A549 (cell line): ENCODE measurements around the gene CEP76. TPM values are rescaled to one million over a fixed set of nuclear protein-coding genes. Genes with fewer than 3 reads are reported as not detected.
A peak's percentile ranks its signal among the peaks of the same experiment; 100 is the strongest.

Experiments
- ATAC-seq, 2 experiments: fragments of 200-7000 bp in 1 of 2; fragments of >200 bp in 1 of 2; cut with Nextera tagmentation in 1 of 2; cut with Tn5 transposase in 1 of 2; 3 replicates each; pipeline versions ENCODE4 v1.8.0 to v1.9.1; 2018 to 2020; ENCODE audit warnings: mild to moderate bottlenecking in 1 of 2, moderate library complexity in 1 of 2
- CTCF ChIA-PET: fragments of 300-600 bp; sonication (Branson Sonifier 250); formaldehyde crosslinking; extraction: SDS; loops from one replicate; lab custom pipeline; 2021; ENCODE audit warnings: antibody characterized with exemption, inconsistent platforms; lab: Yijun Ruan, JAX
- POLR2A ChIA-PET: fragments of 350-600 bp; formaldehyde crosslinking; extraction: SDS; loops from one replicate; lab custom pipeline; 2021; ENCODE audit warnings: antibody characterized with exemption, inconsistent platforms; lab: Yijun Ruan, JAX
- DNase-seq, 2 experiments: peaks; one replicate each; pipeline versions ENCODE4 v3.0.0 to v3.0.0-alpha.2; 2011 to 2016; ENCODE audit warnings: low read depth in 1 of 2, low spot score in 1 of 2
- FAIRE-seq: peaks from 2 replicates; lab custom pipeline; 2011; peaks lifted over from hg19 to GRCh38; lab: Jason Lieb, UNC
- H3K27ac ChIP-seq, 2 experiments: fragments of >200 bp; sonication (Bioruptor Twin); formaldehyde crosslinking; 3 replicates each; pipeline ENCODE4 v1.5.1; 2016 to 2017
- H3K4me1 ChIP-seq: fragments of >200 bp; sonication (Bioruptor Twin); formaldehyde crosslinking; 3 replicates; pipeline ENCODE4 v1.6.1; 2016
- H3K4me2 ChIP-seq: fragments of >200 bp; sonication (Bioruptor Twin); formaldehyde crosslinking; 3 replicates; pipeline ENCODE4 v1.6.1; 2016
- H3K4me3 ChIP-seq: fragments of >200 bp; sonication (Bioruptor Twin); formaldehyde crosslinking; 3 replicates; pipeline ENCODE4 v1.5.1; 2016
- H3K9me3 ChIP-seq: fragments of >200 bp; sonication (Bioruptor Twin); formaldehyde crosslinking; 3 replicates; pipeline ENCODE4 v1.6.1; 2016
- CBX8 ChIP-seq: fragments of 200-600 bp; sonication (generic); IDR thresholded peaks from 2 replicates; pipeline ENCODE4 v1.6.1; 2016
- CEBPB ChIP-seq, 2 experiments: fragments of >200 bp in 1 of 2; sonication (Bioruptor Twin) in 1 of 2; formaldehyde crosslinking in 1 of 2; IDR thresholded peaks; 2 replicates each; pipeline ENCODE4 v1.6.1; 2012 to 2016
- CHD4 ChIP-seq: fragments of 200-600 bp; sonication (generic); IDR thresholded peaks from 2 replicates; pipeline ENCODE4 v1.6.1; 2016; ENCODE audit warnings: antibody characterized with exemption, mild to moderate bottlenecking, borderline replicate concordance
- EP300 ChIP-seq, 2 experiments: fragments of >200 bp; sonication (Bioruptor Twin); formaldehyde crosslinking; IDR thresholded peaks; 2 replicates in 1 of 2; 3 replicates in 1 of 2; pipeline ENCODE4 v1.6.1; 2016 to 2017
- FOXS1 ChIP-seq: fragments of 250-450 bp; sonication (Bioruptor Pico); IDR thresholded peaks from 2 replicates; pipeline ENCODE4 v1.5.0; 2020; ENCODE audit warnings: mild to moderate bottlenecking, moderate library complexity
- KDM5A ChIP-seq: fragments of 200-600 bp; sonication (generic); IDR thresholded peaks from 2 replicates; pipeline ENCODE4 v1.6.1; 2016; ENCODE audit warnings: antibody characterized with exemption, mild to moderate bottlenecking
- MAZ ChIP-seq: fragments of 150-350 bp; IDR thresholded peaks from 2 replicates; pipeline ENCODE4 v1.6.1; 2014; ENCODE audit warnings: antibody characterized with exemption, low read depth, low read length, borderline replicate concordance
- MYC ChIP-seq: IDR thresholded peaks from 2 replicates; pipeline ENCODE4 v1.6.1; 2012; ENCODE audit warnings: mild to moderate bottlenecking, inconsistent platforms, low read length, improper control_type of control experiment, borderline replicate concordance
- POLR2AphosphoS2 ChIP-seq: conservative IDR thresholded peaks from 2 replicates; pipeline ENCODE4 v1.6.1; 2012; ENCODE audit warnings: low read length, improper control_type of control experiment, inconsistent platforms
- RAD21 ChIP-seq, 2 experiments: fragments of >200 bp in 1 of 2; sonication (Bioruptor Twin) in 1 of 2; formaldehyde crosslinking in 1 of 2; IDR thresholded peaks in 1 of 2; conservative IDR thresholded peaks in 1 of 2; 2 replicates in 1 of 2; 3 replicates in 1 of 2; pipeline ENCODE4 v1.6.1; 2012 to 2018; ENCODE audit warnings: inconsistent platforms in 1 of 2
- RCOR1 ChIP-seq: fragments of 150-350 bp; IDR thresholded peaks from 2 replicates; pipeline ENCODE4 v1.6.1; 2014; ENCODE audit warnings: antibody characterized with exemption, low read length, low read depth
- SMC3 ChIP-seq: fragments of >200 bp; sonication (Bioruptor Twin); formaldehyde crosslinking; IDR thresholded peaks from 3 replicates; pipeline ENCODE4 v1.6.1; 2018; ENCODE audit warnings: inconsistent platforms
- TFCP2L1 ChIP-seq: fragments of 250-450 bp; sonication (Bioruptor Pico); IDR thresholded peaks from 2 replicates; pipeline ENCODE4 v1.5.0; 2021; ENCODE audit warnings: mild to moderate bottlenecking
- ZNF302 ChIP-seq: fragments of 250-450 bp; sonication (Bioruptor Pico); IDR thresholded peaks from 2 replicates; pipeline ENCODE4 v1.9.0; 2021; ENCODE audit warnings: inconsistent platforms, mild to moderate bottlenecking, moderate library complexity
- whole genome bisulfite sequencing: methylation state at CpG from one replicate; pipeline ENCODE4 v1.1.6; 2017; ENCODE audit errors: missing lambda C conversion rate; 5-methylcytosine and 5-hydroxymethylcytosine counted together
- polyA plus RNA-seq, 4 experiments: library from polyadenylated mRNA; depleted of rRNA in 3 of 4; stranded (reverse); fragments of >200 nt; fragmentation: RNase III in 1 of 4; extraction: RNeasy Plus Mini Kit Qiagen cat#74134 plus additional on column Dnase treatment in 1 of 4; gene quantifications; 2 replicates in 3 of 4; 3 replicates in 1 of 4; pipeline ENCODE4 v1.2.3, GENCODE V29; 2011 to 2017
- TF ChIP-seq, protein P1 (sequence below): fragments of >200 bp; sonication (Bioruptor Twin); formaldehyde crosslinking; IDR thresholded peaks from 3 replicates; pipeline ENCODE4 v1.5.1; 2016
- TF ChIP-seq, protein P2 (sequence below): IDR thresholded peaks from 2 replicates; pipeline ENCODE4 v1.6.1; 2012
- TF ChIP-seq, protein P3 (sequence below): fragments of 250-450 bp; sonication (Bioruptor Pico); IDR thresholded peaks from 2 replicates; pipeline ENCODE4 v1.5.0; 2021; ENCODE audit warnings: mild to moderate bottlenecking, moderate library complexity, borderline replicate concordance
- TF ChIP-seq, protein P4 (sequence below): IDR thresholded peaks from 2 replicates; pipeline ENCODE4 v1.6.1; 2012; ENCODE audit warnings: low read depth, borderline replicate concordance

CEP76 gene
- polyA plus RNA-seq, 2 of the 4 experiments (the other 2 are of a cell fraction), result 7.8 to 13.1 TPM

DNA sequence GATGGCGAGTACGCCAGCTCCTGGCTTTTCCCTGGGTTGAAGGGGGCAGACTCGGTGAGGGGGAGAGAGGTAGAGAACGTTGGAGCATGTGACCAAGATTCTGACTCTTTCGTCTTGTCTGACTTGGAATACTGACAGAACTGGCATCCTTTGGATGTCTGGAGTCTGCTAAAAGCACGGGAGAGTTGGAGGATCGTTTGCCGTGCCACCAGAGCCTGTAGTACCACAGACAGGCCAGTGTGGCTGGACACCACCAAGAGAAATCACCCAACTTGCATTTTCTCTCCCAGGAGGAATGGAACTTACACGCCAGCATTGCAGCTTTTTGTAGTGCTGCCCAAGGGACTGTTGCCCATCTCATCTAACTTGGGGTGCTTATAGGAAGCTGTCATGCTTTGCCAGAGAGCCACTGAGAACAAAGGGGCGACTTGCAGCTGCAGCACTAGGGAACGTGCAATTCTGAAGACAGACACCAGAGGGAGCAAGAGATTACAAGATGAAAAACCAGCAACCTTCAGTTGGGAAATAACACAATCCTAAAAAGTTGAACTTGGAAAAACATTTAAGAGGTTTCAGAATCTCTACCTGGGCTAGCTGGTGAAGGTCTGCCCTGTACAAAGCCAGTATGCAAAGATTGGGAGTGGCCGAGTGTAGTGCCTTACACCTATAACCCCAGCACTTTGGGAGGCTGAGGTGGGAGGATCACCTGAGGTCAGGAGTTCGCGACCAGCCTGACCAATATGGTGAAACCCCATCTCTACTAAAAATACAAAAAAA, 24.4 kb upstream of the CEP76 start:
- Histone ChIP-seq H3K4me2 (no peak overlapping the region), H3K27ac (peak overlapping the region in 1 of 2 experiments; percentile 74; a peak in 3 of 6 replicates), H3K9me3 (peaks cover 5% of the 10 kb centered on the region; the same call in 1 of the 3 replicates), H3K4me1 (no peaks in the 10 kb centered on the region), H3K4me3 (no peak overlapping the region)
- ATAC-seq (peak; percentile 87), DNase-seq (peak; percentile 50 to 73), FAIRE-seq (no peak)
- POLR2A ChIA-PET, result interaction anchor here (0.5 to 0.6 kb wide), 3 partner anchors 15 to 272 kb away, joined by 3 to 5 read pairs (median 3); partner anchors contain the start of gene PTPN2
- 55% methylated on average over 13 of the region's 14 CpGs for WGBS
- CTCF ChIA-PET, result interaction anchor here (0.7 to 12.1 kb wide), 31 partner anchors 9 to 432 kb away, joined by 3 to 159 read pairs (median 4); no protein-coding TSS in a partner anchor
- TF ChIP-seq, protein P1, sequence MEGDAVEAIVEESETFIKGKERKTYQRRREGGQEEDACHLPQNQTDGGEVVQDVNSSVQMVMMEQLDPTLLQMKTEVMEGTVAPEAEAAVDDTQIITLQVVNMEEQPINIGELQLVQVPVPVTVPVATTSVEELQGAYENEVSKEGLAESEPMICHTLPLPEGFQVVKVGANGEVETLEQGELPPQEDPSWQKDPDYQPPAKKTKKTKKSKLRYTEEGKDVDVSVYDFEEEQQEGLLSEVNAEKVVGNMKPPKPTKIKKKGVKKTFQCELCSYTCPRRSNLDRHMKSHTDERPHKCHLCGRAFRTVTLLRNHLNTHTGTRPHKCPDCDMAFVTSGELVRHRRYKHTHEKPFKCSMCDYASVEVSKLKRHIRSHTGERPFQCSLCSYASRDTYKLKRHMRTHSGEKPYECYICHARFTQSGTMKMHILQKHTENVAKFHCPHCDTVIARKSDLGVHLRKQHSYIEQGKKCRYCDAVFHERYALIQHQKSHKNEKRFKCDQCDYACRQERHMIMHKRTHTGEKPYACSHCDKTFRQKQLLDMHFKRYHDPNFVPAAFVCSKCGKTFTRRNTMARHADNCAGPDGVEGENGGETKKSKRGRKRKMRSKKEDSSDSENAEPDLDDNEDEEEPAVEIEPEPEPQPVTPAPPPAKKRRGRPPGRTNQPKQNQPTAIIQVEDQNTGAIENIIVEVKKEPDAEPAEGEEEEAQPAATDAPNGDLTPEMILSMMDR, result peak; percentile 79
- TF ChIP-seq CEBPB (IDR thresholded peaks at IDR 0.05) (peak in 1 of 2 experiments; percentile 40; a peak in 1 of 4 replicates), SMC3 (peak; percentile 86), RAD21 (conservative IDR thresholded peaks at IDR 0.05 in 1 of 2, IDR thresholded peaks at IDR 0.05 in 1 of 2) (peak; percentile 85 to 86), FOXS1 (CRISPR knock-in tag) (no peak), MYC (no peak)

DNA sequence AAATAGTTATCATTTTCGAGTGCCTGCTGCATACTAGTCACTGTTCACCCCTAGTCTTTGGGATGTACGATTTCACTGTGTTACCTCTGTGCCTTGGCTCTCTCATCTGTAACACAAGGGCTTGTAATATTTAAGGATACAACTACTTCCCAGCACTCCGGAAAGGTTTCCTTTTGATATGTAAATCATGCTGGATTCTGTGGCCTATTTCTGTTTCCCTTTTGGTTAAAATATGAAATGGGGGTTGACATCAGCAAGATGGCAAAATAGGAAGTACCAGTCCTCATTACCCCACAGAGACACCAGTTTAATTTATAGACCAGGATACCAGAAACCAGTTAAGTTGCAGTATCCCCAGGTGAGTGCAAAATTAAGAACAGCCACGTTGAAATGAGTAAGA, 23.8 kb upstream of the CEP76 start:
- peak overlapping the region in 1 of 2 experiments; percentile 74; a peak in 3 of 6 replicates for H3K27ac ChIP-seq
- CTCF ChIA-PET, result interaction anchor here (0.7 to 12.1 kb wide), 25 partner anchors 9 to 433 kb away, joined by 3 to 159 read pairs (median 5); no protein-coding TSS in a partner anchor
- no peak for FAIRE-seq
- TF ChIP-seq TFCP2L1 (CRISPR knock-in tag) (no peak), CBX8 (no peak), EP300 (IDR thresholded peaks at IDR 0.05) (no peak), ZNF302 (no peak), POLR2AphosphoS2 (no peak), FOXS1 (CRISPR knock-in tag) (no peak), KDM5A (no peak), MAZ (no peak), RCOR1 (no peak), CHD4 (no peak)
- TF ChIP-seq, protein P2, sequence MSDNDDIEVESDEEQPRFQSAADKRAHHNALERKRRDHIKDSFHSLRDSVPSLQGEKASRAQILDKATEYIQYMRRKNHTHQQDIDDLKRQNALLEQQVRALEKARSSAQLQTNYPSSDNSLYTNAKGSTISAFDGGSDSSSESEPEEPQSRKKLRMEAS, result no peak
- TF ChIP-seq, protein P1, result no peak
- TF ChIP-seq, protein P3, sequence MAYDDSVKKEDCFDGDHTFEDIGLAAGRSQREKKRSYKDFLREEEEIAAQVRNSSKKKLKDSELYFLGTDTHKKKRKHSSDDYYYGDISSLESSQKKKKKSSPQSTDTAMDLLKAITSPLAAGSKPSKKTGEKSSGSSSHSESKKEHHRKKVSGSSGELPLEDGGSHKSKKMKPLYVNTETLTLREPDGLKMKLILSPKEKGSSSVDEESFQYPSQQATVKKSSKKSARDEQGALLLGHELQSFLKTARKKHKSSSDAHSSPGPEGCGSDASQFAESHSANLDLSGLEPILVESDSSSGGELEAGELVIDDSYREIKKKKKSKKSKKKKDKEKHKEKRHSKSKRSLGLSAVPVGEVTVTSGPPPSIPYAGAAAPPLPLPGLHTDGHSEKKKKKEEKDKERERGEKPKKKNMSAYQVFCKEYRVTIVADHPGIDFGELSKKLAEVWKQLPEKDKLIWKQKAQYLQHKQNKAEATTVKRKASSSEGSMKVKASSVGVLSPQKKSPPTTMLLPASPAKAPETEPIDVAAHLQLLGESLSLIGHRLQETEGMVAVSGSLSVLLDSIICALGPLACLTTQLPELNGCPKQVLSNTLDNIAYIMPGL (CRISPR knock-in tag), result no peak
- TF ChIP-seq, protein P4, sequence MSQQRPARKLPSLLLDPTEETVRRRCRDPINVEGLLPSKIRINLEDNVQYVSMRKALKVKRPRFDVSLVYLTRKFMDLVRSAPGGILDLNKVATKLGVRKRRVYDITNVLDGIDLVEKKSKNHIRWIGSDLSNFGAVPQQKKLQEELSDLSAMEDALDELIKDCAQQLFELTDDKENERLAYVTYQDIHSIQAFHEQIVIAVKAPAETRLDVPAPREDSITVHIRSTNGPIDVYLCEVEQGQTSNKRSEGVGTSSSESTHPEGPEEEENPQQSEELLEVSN, result no peak
- 52% methylated on average over 4 of the region's 4 CpGs for WGBS
- no peak overlapping the region for H3K4me3 ChIP-seq
- no peak for ATAC-seq
- H3K9me3 ChIP-seq, result peaks cover 5% of the 10 kb centered on the region; the same call in 1 of the 3 replicates
- POLR2A ChIA-PET, result interaction anchor here (0.6 kb wide), 1 partner anchor 16 kb away, joined by 3 read pairs; no protein-coding TSS in a partner anchor
- H3K4me2 ChIP-seq, result no peak overlapping the region
- DNase-seq, result no peak
- H3K4me1 ChIP-seq, result no peaks in the 10 kb centered on the region
